ENCODE measurements around the gene OR2W1.

DNA sequence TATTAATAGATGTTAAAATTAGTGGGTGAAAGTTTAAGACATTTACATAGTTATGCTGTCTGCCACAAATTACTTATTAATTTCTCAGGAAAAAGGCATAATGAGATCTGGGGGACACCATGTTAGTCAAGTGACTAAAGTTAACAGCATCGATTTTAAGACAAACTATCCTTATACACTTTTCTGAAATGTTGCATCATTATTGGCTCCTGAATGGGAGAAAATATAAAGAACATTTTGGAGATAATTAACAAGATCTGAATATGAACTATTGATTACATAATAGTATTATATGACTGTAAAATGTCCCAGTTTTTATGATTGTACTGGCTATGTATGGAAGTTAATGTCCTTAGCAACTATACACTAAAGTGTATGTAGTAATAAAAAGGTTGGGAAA, 34.2 kb upstream of the OR2W1 start:
- TF ChIP-seq, protein P1, sequence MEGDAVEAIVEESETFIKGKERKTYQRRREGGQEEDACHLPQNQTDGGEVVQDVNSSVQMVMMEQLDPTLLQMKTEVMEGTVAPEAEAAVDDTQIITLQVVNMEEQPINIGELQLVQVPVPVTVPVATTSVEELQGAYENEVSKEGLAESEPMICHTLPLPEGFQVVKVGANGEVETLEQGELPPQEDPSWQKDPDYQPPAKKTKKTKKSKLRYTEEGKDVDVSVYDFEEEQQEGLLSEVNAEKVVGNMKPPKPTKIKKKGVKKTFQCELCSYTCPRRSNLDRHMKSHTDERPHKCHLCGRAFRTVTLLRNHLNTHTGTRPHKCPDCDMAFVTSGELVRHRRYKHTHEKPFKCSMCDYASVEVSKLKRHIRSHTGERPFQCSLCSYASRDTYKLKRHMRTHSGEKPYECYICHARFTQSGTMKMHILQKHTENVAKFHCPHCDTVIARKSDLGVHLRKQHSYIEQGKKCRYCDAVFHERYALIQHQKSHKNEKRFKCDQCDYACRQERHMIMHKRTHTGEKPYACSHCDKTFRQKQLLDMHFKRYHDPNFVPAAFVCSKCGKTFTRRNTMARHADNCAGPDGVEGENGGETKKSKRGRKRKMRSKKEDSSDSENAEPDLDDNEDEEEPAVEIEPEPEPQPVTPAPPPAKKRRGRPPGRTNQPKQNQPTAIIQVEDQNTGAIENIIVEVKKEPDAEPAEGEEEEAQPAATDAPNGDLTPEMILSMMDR (IDR thresholded peaks at IDR 0.05) = no peak
- TF ChIP-seq POLR2A (IDR thresholded peaks at IDR 0.05) = no peak

Data from uterus (tissue), 2 donors.